Endothelial cell of umbilical vein (primary cell): ENCODE measurements around the gene SLC9A9. TPM values are rescaled to one million over a fixed set of nuclear protein-coding genes. Genes with fewer than 3 reads are reported as not detected.

Source experiments
- BruUV-seq: library from RNA; stranded (reverse); fragments of 400-500 nt; replicated peaks from 2 replicates; lab custom pipeline; 2021; lab: Mats Ljungman, UMichigan
- CTCF ChIA-PET: fragments of 300-600, 350-600 bp; sonication (Branson Sonifier 250); formaldehyde crosslinking; loops from one replicate; lab custom pipeline; 2021; ENCODE audit warnings: antibody characterized with exemption, inconsistent platforms; lab: Charles Lee
- POLR2A ChIA-PET: fragments of 300-600, 350-600 bp; sonication (Branson Sonifier 250); formaldehyde crosslinking; loops from one replicate; lab custom pipeline; 2021; ENCODE audit warnings: antibody characterized with exemption, inconsistent platforms; lab: Charles Lee
- DNase-seq: peaks from one replicate; pipeline ENCODE4 v3.0.0-alpha.2; 2011; ENCODE audit warnings: low read depth, low spot score
- FAIRE-seq: peaks from 2 replicates; lab custom pipeline; 2011; peaks lifted over from hg19 to GRCh38; lab: Jason Lieb, UNC
- H2AFZ ChIP-seq: 2 replicates; pipeline ENCODE4 v1.6.0; 2012; ENCODE audit warnings: low read depth, low read length, control low read depth, inconsistent platforms
- H3K27ac ChIP-seq: 2 replicates; pipeline ENCODE4 v1.5.1; 2011; ENCODE audit warnings: low read depth, mild to moderate bottlenecking, control low read depth, low read length, moderate library complexity; ENCODE audit not compliant: insufficient read depth
- H3K27me3 ChIP-seq, 2 experiments: 2 replicates each; pipeline versions ENCODE4 v1.6.0 to v1.6.1; 2011; ENCODE audit warnings: low read length in 2 of 2, mixed read lengths in 1 of 2; ENCODE audit not compliant: control insufficient read depth in 2 of 2, insufficient read depth in 2 of 2
- H3K36me3 ChIP-seq, 2 experiments: 2 replicates in 1 of 2; 3 replicates in 1 of 2; pipeline ENCODE4 v1.5.1; 2011; ENCODE audit warnings: low read length in 2 of 2, mild to moderate bottlenecking in 1 of 2, moderate library complexity in 1 of 2; ENCODE audit not compliant: control insufficient read depth in 2 of 2, insufficient read depth in 2 of 2; ENCODE audit errors: extremely low read depth in 1 of 2
- H3K4me1 ChIP-seq: 3 replicates; pipeline ENCODE4 v1.5.1; 2011; ENCODE audit warnings: mild to moderate bottlenecking, low read length; ENCODE audit not compliant: control insufficient read depth, insufficient read depth; ENCODE audit errors: extremely low read depth
- H3K4me2 ChIP-seq: 2 replicates; pipeline ENCODE4 v1.6.1; 2011; ENCODE audit warnings: low read length, control low read depth, mixed read lengths; ENCODE audit not compliant: insufficient read depth
- H3K4me3 ChIP-seq, 3 experiments: fragments of 200-600 bp in 1 of 3; sonication (generic), shearing (Covaris generic) in 1 of 3; replicated peaks in 1 of 3; 2 replicates each; pipeline ENCODE4 v1.5.1; 2011 to 2016; ENCODE audit warnings: control low read depth in 3 of 3, low read length in 3 of 3, mild to moderate bottlenecking in 2 of 3, inconsistent platforms in 1 of 3, low read depth in 1 of 3, moderate library complexity in 1 of 3; ENCODE audit not compliant: insufficient read depth in 1 of 3
- H3K79me2 ChIP-seq: 2 replicates; pipeline ENCODE4 v1.6.0; 2012; ENCODE audit warnings: low read length, inconsistent platforms; ENCODE audit not compliant: control insufficient read depth, insufficient read depth
- H3K9ac ChIP-seq: replicated peaks from 2 replicates; pipeline ENCODE3; 2011; ENCODE audit warnings: low read length, control low read depth; ENCODE audit not compliant: insufficient read depth; ENCODE audit errors: extremely low read depth
- H3K9me1 ChIP-seq: replicated peaks from 3 replicates; pipeline ENCODE4 v1.6.0; 2011; ENCODE audit warnings: mild to moderate bottlenecking, low read length; ENCODE audit not compliant: control insufficient read depth, insufficient read depth; ENCODE audit errors: extremely low read depth
- H3K9me3 ChIP-seq: replicated peaks from 2 replicates; pipeline ENCODE4 v1.5.1; 2012; ENCODE audit warnings: low read length, inconsistent platforms; ENCODE audit not compliant: control insufficient read depth, insufficient read depth
- H4K20me1 ChIP-seq: replicated peaks from 2 replicates; pipeline ENCODE3; 2011; ENCODE audit warnings: mild to moderate bottlenecking, low read length; ENCODE audit not compliant: control insufficient read depth, insufficient read depth; ENCODE audit errors: extremely low read depth
- EZH2 ChIP-seq: IDR thresholded peaks from 2 replicates; pipeline ENCODE4 v1.6.1; 2012; ENCODE audit warnings: borderline replicate concordance, low read depth, mild to moderate bottlenecking, moderate library complexity, low read length, inconsistent platforms; ENCODE audit not compliant: severe bottlenecking
- FOS ChIP-seq: IDR thresholded peaks from 2 replicates; pipeline ENCODE4 v1.6.1; 2011; ENCODE audit warnings: mild to moderate bottlenecking, low read length, moderate library complexity, borderline replicate concordance; ENCODE audit not compliant: insufficient read depth
- GATA2 ChIP-seq: IDR thresholded peaks from 2 replicates; pipeline ENCODE4 v1.7.0; 2011; ENCODE audit warnings: low read depth, mild to moderate bottlenecking, moderate library complexity, mixed read lengths, low read length; ENCODE audit not compliant: insufficient read length, insufficient read depth
- JUN ChIP-seq: IDR thresholded peaks from 2 replicates; pipeline ENCODE4 v1.6.1; 2011; ENCODE audit warnings: borderline replicate concordance, low read depth; ENCODE audit not compliant: insufficient read length, insufficient read depth
- MYC ChIP-seq: IDR thresholded peaks from one replicate; pipeline ENCODE4 v1.6.1; 2011; ENCODE audit warnings: mild to moderate bottlenecking, low read depth, low read length
- POLR2A ChIP-seq: IDR thresholded peaks from 2 replicates; pipeline ENCODE4 v1.6.1; 2012; ENCODE audit warnings: low read depth, mild to moderate bottlenecking, control low read depth, low read length
- POLR2AphosphoS5 ChIP-seq: IDR thresholded peaks from 2 replicates; pipeline ENCODE4 v1.6.1; 2012; ENCODE audit warnings: low read depth, mild to moderate bottlenecking, control low read depth, low read length, moderate library complexity; ENCODE audit not compliant: insufficient read depth
- dilution Hi-C: fragments of 300-500 bp; cut with MboI; formaldehyde crosslinking; loops from one replicate; pipeline ENCODE4 v1.15.0; 2019; ENCODE audit warnings: low sequenced_read_pairs; ENCODE audit not compliant: extremely low pct_ligation_motif_present
- intact Hi-C: fragments of 100-400 bp; cut with micrococcal nuclease; formaldehyde crosslinking; loops from one replicate; pipeline ENCODE4 v1.10.0; 2022
- polyA plus RNA-seq, 4 experiments: library from polyadenylated mRNA; depleted of rRNA in 3 of 4; stranded (reverse) in 3 of 4; unstranded in 1 of 4; fragments of >200 nt; gene quantifications; 2 replicates each; pipeline versions ENCODE4 v1.2.1 to v1.2.3, GENCODE V29; 2011 to 2012; ENCODE audit warnings: missing spikeins in 1 of 4
- total RNA-seq: library from RNA; stranded (reverse); gene quantifications from 2 replicates; pipeline ENCODE4 v1.2.3, GENCODE V29; 2021
- TF ChIP-seq, protein P1 (sequence below): IDR thresholded peaks from 2 replicates; pipeline ENCODE4 v1.6.1; 2011; ENCODE audit not compliant: insufficient read depth, insufficient read length
- TF ChIP-seq, protein P2 (sequence below), 2 donors: IDR thresholded peaks; 1 replicate in 1 of 2; 2 replicates in 1 of 2; pipeline ENCODE4 v1.5.1; 2011; ENCODE audit warnings: low read length in 2 of 2, mild to moderate bottlenecking in 2 of 2, moderate library complexity in 2 of 2, control low read depth in 1 of 2, inconsistent platforms in 1 of 2, low read depth in 1 of 2; ENCODE audit not compliant: insufficient read depth in 1 of 2; ENCODE audit errors: extremely low read depth in 1 of 2

Gene SLC9A9
- total and polyA plus RNA-seq, 2 donors (not counting 3 experiments of a cell fraction or from before 2014, with no cell fraction given): 1.5 to 1.8 TPM

DNA sequence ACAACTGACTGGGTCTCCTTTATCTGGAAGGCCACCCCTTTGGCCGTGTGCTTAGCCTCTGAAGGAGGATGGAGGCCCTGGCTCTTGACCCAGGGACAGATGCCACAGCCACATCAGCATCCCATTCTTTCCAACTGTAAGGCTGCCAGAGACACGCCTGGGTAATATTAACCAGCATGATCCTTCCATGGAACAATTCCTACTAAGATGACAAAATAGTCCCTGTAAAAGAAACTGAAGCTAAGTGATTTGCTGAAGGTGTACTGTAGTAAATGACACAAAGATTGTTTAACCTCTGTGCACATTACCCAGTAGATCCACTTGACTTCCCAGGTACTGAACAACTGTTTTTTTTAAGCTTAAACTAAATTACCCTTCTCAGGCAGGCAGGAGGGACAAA lies 352.7 kb downstream of the SLC9A9 start:
- Histone ChIP-seq H3K27me3 (no peaks in the 10 kb centered on the region), H3K79me2 (no peaks in the 10 kb centered on the region), H3K9ac (no peak overlapping the region), H3K4me3 (no peak overlapping the region), H4K20me1 (no peaks in the 10 kb centered on the region), H3K27ac (no peak overlapping the region), H2AFZ (no peak overlapping the region), H3K4me2 (no peak overlapping the region), H3K9me3 (no peaks in the 10 kb centered on the region), H3K4me1 (no peaks in the 10 kb centered on the region), H3K9me1 (no peaks in the 10 kb centered on the region), H3K36me3 (no peaks in the 10 kb centered on the region)
- no TSS peak for BruUV-seq
- dilution Hi-C loops (no loop called here), intact Hi-C loops (no loop called here)
- FAIRE-seq (no peak), DNase-seq (no peak)
- CTCF ChIA-PET: no interaction called here
- POLR2A ChIA-PET: no interaction called here
- TF ChIP-seq EZH2: no peak
- TF ChIP-seq, protein P1, sequence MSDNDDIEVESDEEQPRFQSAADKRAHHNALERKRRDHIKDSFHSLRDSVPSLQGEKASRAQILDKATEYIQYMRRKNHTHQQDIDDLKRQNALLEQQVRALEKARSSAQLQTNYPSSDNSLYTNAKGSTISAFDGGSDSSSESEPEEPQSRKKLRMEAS: no peak
- no peak for TF ChIP-seq MYC
- TF ChIP-seq POLR2A: no peak
- TF ChIP-seq POLR2AphosphoS5: no peak
- no peak for TF ChIP-seq GATA2
- TF ChIP-seq, protein P2, sequence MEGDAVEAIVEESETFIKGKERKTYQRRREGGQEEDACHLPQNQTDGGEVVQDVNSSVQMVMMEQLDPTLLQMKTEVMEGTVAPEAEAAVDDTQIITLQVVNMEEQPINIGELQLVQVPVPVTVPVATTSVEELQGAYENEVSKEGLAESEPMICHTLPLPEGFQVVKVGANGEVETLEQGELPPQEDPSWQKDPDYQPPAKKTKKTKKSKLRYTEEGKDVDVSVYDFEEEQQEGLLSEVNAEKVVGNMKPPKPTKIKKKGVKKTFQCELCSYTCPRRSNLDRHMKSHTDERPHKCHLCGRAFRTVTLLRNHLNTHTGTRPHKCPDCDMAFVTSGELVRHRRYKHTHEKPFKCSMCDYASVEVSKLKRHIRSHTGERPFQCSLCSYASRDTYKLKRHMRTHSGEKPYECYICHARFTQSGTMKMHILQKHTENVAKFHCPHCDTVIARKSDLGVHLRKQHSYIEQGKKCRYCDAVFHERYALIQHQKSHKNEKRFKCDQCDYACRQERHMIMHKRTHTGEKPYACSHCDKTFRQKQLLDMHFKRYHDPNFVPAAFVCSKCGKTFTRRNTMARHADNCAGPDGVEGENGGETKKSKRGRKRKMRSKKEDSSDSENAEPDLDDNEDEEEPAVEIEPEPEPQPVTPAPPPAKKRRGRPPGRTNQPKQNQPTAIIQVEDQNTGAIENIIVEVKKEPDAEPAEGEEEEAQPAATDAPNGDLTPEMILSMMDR (IDR thresholded peaks at IDR 0.05; ENCODE audit: extremely low read depth in 1 of 2, insufficient read depth in 1 of 2, low read depth in 1 of 2, low read length in 2 of 2): no peak
- no peak for TF ChIP-seq FOS
- TF ChIP-seq JUN: no peak
